DMS153 treated with DMSO at 0.1 percent for 48 hours (cell line): Measurements from ENCODE around the gene PPP2R5E.
"Not testable (repeated sequence)": the region's sequence is repeated elsewhere in the genome, so short reads cannot be mapped to it uniquely, and the experiment has no call there.

Experiments used
- DNase-seq: peaks from one replicate; lab custom pipeline; 2025; ENCODE audit not compliant: unreplicated experiment; lab: John Stamatoyannopoulos, UW

PPP2R5E gene

GRCh38 chr14:63543000-63543825 lies at the start of gene PPP2R5E:
TSS of gene PPP2R5E (minus strand) at chr14:63543377. CDS start at chr14:63539685, 3,692 bp downstream.
- peak; percentile 90 for DNase-seq

GRCh38 chr14:63583046-63583445 lies 39.9 kb upstream of the PPP2R5E start:
- DNase-seq = not testable (repeated sequence)

- no peak for DNase-seq
Measured at GRCh38 chr14:63581491-63581890, 38.3 kb upstream of the PPP2R5E start.

- no peak for DNase-seq
Measured at GRCh38 chr14:63578300-63578699, 35.1 kb upstream of the PPP2R5E start.

- no peak for DNase-seq
Measured at GRCh38 chr14:63573581-63573980, 30.4 kb upstream of the PPP2R5E start.

- DNase-seq = no peak
Measured at GRCh38 chr14:63565448-63565847, 22.3 kb upstream of the PPP2R5E start.

GRCh38 chr14:63564318-63564717 lies 21.1 kb upstream of the PPP2R5E start:
- DNase-seq = no peak

GRCh38 chr14:63563370-63564026 lies 20.3 kb upstream of the PPP2R5E start:
- no peak for DNase-seq

GRCh38 chr14:63562405-63562804 lies 19.2 kb upstream of the PPP2R5E start:
- no peak for DNase-seq

GRCh38 chr14:63555572-63555971 lies 12.4 kb upstream of the PPP2R5E start:
- DNase-seq = no peak

GRCh38 chr14:63551332-63551731 lies 8.2 kb upstream of the PPP2R5E start:
- no peak for DNase-seq

- no peak for DNase-seq
Measured at GRCh38 chr14:63547798-63548335, 4.7 kb upstream of the PPP2R5E start.

GRCh38 chr14:63545431-63545830 lies 2.3 kb upstream of the PPP2R5E start:
- no peak for DNase-seq

GRCh38 chr14:63544591-63545299 lies 1.6 kb upstream of the PPP2R5E start:
- DNase-seq = no peak

- DNase-seq = no peak
Measured at GRCh38 chr14:63543826-63544406, 739 bp upstream of the PPP2R5E start.

- DNase-seq = no peak
Measured at GRCh38 chr14:63542231-63542999, 762 bp downstream of the PPP2R5E start.

GRCh38 chr14:63535918-63536317 lies 7.3 kb downstream of the PPP2R5E start:
- no peak for DNase-seq

GRCh38 chr14:63533474-63533873 lies 9.7 kb downstream of the PPP2R5E start:
- DNase-seq = no peak

- no peak for DNase-seq
Measured at GRCh38 chr14:63524537-63525155, 18.5 kb downstream of the PPP2R5E start.
